Kidney (tissue), 14 donors: ENCODE results near the gene FAM222A. TPM values are rescaled to one million over a fixed set of nuclear protein-coding genes. Genes with fewer than 3 reads are reported as not detected.
A peak's percentile ranks its signal among the peaks of the same experiment; 100 is the strongest.

ENCODE experiments used
- DNase-seq, 5 donors: peaks; one replicate each; pipeline ENCODE4 v3.0.0-alpha.2; 2013 to 2020
- FAIRE-seq: peaks from 2 replicates; lab custom pipeline; 2012; peaks lifted over from hg19 to GRCh38; lab: Jason Lieb, UNC
- H3K27ac ChIP-seq, 2 donors: one replicate each; pipeline ENCODE4 v1.7.0; 2013; ENCODE audit warnings: low read depth in 2 of 2, low read length in 2 of 2, inconsistent platforms in 1 of 2
- H3K27me3 ChIP-seq: one replicate; pipeline ENCODE4 v1.7.1; 2013; ENCODE audit warnings: low read length, inconsistent platforms; ENCODE audit not compliant: control insufficient read depth, insufficient read depth
- H3K36me3 ChIP-seq, 3 donors: one replicate each; pipeline versions ENCODE4 v1.7.0 to v1.7.1; 2013; ENCODE audit warnings: low read length in 3 of 3, control low read depth in 1 of 3, inconsistent platforms in 1 of 3; ENCODE audit not compliant: insufficient read depth in 3 of 3, control insufficient read depth in 2 of 3
- H3K4me1 ChIP-seq, 3 donors: one replicate each; pipeline versions ENCODE4 v1.7.0 to v1.7.1; 2013; ENCODE audit warnings: low read length in 3 of 3, inconsistent platforms in 1 of 3, low read depth in 1 of 3; ENCODE audit not compliant: control insufficient read depth in 2 of 3, insufficient read depth in 2 of 3
- H3K4me3 ChIP-seq, 3 donors: one replicate each; pipeline versions ENCODE4 v1.7.0 to v1.8.1; 2013; ENCODE audit warnings: low read length in 3 of 3, control low read depth in 1 of 3, inconsistent platforms in 1 of 3
- H3K9ac ChIP-seq, 3 donors: one replicate each; pipeline versions ENCODE4 v1.7.0 to v1.7.1; 2013; ENCODE audit warnings: low read length in 3 of 3, control low read depth in 1 of 3, inconsistent platforms in 1 of 3
- H3K9me3 ChIP-seq, 3 donors: one replicate each; pipeline versions ENCODE4 v1.7.0 to v1.7.1; 2013; ENCODE audit warnings: low read length in 3 of 3, control low read depth in 1 of 3, inconsistent platforms in 1 of 3; ENCODE audit not compliant: control insufficient read depth in 2 of 3, insufficient read depth in 1 of 3
- intact Hi-C: fragments of 100-400 bp; cut with DNase I; formaldehyde crosslinking; loops from one replicate; pipeline ENCODE4 v1.11.1; 2022
- polyA plus RNA-seq: library from polyadenylated mRNA; stranded (reverse); fragments of 350-450 nt; fragmentation: Illumina TruSeq; extraction: RNeasy Lipid Tissue Mini Kit (QIAGEN cat#74804); gene quantifications from one replicate; pipeline ENCODE4 v1.2.3, GENCODE V29; 2014; ENCODE audit warnings: low read depth, low replicate concordance; ENCODE audit not compliant: insufficient read depth
- total RNA-seq: library from RNA; stranded (reverse); fragmentation: NEBNext Ultra II Directional; extraction: Animal tissue kit (Norgen Biotek cat#: 25700); gene quantifications from one replicate; pipeline ENCODE4 v1.2.1, GENCODE V29; 2021
- TF ChIP-seq, protein P1 (sequence below): IDR thresholded peaks from 3 replicates; pipeline ENCODE4 v1.5.1; 2012; ENCODE audit warnings: mild to moderate bottlenecking, moderate library complexity, borderline replicate concordance; ENCODE audit not compliant: insufficient read depth; ENCODE audit errors: extremely low read depth
- donor health status: control.
- donor health status: control.
- donor health status: control.
- donor health status: control.
- donor health status: control.
- donor health status: DM: yes; HTN: yes; CAD: no.
- donor health status: Normal renal cell carcinoma (clear cell type).

The FAM222A gene
- total and polyA plus RNA-seq, 2 donors from 2014 or later: 3.7 to 12.5 TPM

DNA sequence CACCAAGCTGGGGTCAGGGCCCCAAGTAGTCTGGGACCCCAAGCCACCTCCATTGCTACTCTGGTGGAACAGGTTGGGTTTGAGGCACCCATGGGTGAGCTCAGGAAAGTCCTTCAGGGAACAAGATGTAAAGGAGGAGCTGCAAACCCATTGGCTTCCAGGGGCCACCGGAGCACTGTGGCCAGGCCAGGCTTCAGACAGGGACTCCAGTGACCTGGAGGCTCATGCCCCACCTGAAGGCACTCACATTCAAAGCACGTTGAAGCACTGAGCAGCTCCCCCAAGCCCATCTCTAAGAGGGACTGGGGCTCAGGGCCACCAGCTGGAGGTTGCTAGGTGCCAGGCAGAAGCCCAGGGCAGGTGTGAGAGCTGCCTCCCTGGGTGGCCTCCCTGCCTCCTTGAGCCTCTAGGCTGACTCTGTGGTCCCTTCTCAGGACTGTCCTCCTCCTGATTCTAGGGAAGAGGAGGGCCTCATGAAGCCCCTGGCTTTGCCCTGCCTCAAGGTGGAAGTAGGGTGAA lies 49.1 kb downstream of the FAM222A start:
- H3K4me3 ChIP-seq: no peak overlapping the region
- H3K9me3 ChIP-seq: peaks cover 0 to 4% (median 0%) of the 10 kb centered on the region in 3 donors
- intact Hi-C loops: no loop called here
- TF ChIP-seq, protein P1, sequence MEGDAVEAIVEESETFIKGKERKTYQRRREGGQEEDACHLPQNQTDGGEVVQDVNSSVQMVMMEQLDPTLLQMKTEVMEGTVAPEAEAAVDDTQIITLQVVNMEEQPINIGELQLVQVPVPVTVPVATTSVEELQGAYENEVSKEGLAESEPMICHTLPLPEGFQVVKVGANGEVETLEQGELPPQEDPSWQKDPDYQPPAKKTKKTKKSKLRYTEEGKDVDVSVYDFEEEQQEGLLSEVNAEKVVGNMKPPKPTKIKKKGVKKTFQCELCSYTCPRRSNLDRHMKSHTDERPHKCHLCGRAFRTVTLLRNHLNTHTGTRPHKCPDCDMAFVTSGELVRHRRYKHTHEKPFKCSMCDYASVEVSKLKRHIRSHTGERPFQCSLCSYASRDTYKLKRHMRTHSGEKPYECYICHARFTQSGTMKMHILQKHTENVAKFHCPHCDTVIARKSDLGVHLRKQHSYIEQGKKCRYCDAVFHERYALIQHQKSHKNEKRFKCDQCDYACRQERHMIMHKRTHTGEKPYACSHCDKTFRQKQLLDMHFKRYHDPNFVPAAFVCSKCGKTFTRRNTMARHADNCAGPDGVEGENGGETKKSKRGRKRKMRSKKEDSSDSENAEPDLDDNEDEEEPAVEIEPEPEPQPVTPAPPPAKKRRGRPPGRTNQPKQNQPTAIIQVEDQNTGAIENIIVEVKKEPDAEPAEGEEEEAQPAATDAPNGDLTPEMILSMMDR: no peak
- H3K36me3 ChIP-seq: no peaks in the 10 kb centered on the region
- FAIRE-seq (no peak), DNase-seq (peak in 2 of 5 donors; percentile 28 to 43)
- H3K27me3 ChIP-seq: no peaks in the 10 kb centered on the region
- H3K9ac ChIP-seq: no peak overlapping the region
- no peak overlapping the region for H3K27ac ChIP-seq
- H3K4me1 ChIP-seq: peaks cover 0 to 6% (median 0%) of the 10 kb centered on the region in 3 donors

DNA sequence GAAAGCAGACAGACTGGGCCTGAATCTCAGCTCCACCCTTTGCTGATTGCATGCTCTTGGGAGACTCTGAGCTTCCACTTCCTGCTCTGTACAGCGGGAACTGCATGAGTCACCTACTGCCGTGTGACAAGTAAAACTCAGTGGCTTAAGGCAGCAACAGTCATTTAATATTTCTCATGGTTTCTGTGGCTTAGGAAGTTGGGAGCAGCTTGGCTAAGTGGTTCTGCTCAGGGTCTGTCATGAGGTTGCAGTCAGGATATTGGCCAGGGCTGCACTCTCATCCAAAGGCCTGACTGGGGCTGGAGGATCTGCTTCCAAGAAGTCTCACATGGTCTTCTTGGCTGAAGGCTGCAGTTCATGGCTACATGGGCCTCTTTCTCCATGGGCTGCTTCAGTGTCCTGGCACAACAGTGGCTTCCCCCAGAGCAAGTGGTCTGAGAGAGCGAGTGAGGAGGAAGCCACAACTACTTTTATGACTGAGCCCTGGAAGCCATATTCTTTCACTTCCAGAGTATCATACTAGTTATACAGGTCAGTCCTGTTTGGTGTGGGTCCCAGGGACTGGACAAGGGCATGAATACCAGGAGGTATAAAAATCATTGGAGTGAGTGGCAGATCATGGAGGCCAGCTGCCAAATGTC lies 49.7 kb downstream of the FAM222A start:
- TF ChIP-seq, protein P1: no peak
- intact Hi-C loops: no loop called here
- Histone ChIP-seq H3K9ac (no peak overlapping the region), H3K27ac (no peak overlapping the region), H3K36me3 (no peaks in the 10 kb centered on the region), H3K4me3 (no peak overlapping the region), H3K27me3 (no peaks in the 10 kb centered on the region), H3K9me3 (peaks cover 0 to 4% (median 0%) of the 10 kb centered on the region in 3 donors), H3K4me1 (peaks cover 0 to 6% (median 0%) of the 10 kb centered on the region in 3 donors)
- no peak for FAIRE-seq
- DNase-seq: peak in 2 of 5 donors; percentile 13 to 30

DNA sequence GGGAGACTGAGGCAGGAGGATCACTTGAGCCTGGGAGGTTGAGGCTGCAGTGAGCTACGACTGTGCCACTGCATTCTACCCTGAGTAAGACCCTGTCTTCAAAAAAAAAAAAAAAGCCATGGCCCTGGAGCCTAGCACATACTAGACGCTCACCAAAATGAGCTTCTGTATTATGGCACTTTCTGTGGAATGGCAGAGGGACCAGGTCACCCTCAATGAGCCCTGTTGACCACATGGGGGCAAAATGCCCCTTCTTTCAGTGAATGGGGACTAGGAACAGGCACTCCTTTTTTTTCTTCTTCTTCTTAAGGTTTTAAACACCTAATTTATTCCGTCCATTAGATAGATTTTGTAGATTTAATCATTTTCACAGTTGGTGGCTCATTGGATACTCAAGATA lies 50.5 kb downstream of the FAM222A start:
- DNase-seq (no peak), FAIRE-seq (no peak)
- Histone ChIP-seq H3K27me3 (no peaks in the 10 kb centered on the region), H3K4me3 (no peak overlapping the region), H3K9ac (no peak overlapping the region), H3K4me1 (peaks cover 0 to 6% (median 0%) of the 10 kb centered on the region in 3 donors), H3K9me3 (peaks cover 0 to 4% (median 0%) of the 10 kb centered on the region in 3 donors), H3K27ac (no peak overlapping the region), H3K36me3 (no peaks in the 10 kb centered on the region)
- TF ChIP-seq, protein P1: no peak
- intact Hi-C loops: no loop called here
